Transverse colon (tissue), 4 donors: ENCODE results near the gene ILF2.

Experiments
- POLR2A ChIP-seq: fragments of 450-650 bp; IDR thresholded peaks from one replicate; pipeline ENCODE4 v1.6.1; 2016; ENCODE audit warnings: antibody characterized with exemption, mild to moderate bottlenecking, moderate library complexity
- POLR2AphosphoS5 ChIP-seq, 3 donors: sonication (generic); formaldehyde crosslinking; IDR thresholded peaks; one replicate each; pipeline ENCODE4 v1.6.1; 2016; ENCODE audit warnings: antibody characterized with exemption in 3 of 3
- TF ChIP-seq, protein P1 (sequence below), 5 experiments: fragments of 200-600 bp in 3 of 5; fragments of 450-650 bp in 2 of 5; sonication (generic) in 3 of 5; IDR thresholded peaks; 1 replicate in 2 of 5; 2 replicates in 3 of 5; pipeline ENCODE4 v1.5.1; 2016 to 2017; ENCODE audit warnings: antibody characterized with exemption in 5 of 5, inconsistent platforms in 3 of 5, mild to moderate bottlenecking in 2 of 5, moderate library complexity in 1 of 5

DNA sequence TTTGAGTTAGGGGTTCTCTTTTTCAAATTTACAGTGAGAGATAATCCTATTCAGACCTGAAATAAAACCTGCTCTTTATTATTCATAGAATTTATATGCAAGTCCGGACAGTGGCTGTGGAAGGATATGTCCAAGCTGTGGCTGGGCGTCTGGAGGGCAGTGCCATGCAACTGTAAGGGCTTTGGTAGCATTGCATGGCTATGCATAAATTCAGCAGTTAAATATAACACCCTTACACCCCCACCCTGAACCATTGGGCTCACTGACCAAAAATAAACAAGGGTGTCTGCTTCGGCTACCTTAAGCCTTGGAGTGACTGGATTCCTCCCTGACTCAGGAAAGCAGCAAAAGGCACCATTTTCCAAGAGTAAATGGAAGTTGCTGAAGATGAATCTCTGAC is 31.5 kb downstream of the ILF2 start:
- TF ChIP-seq POLR2AphosphoS5 (IDR thresholded peaks at IDR 0.05) (no peak), POLR2A (no peak)
- TF ChIP-seq, protein P1, sequence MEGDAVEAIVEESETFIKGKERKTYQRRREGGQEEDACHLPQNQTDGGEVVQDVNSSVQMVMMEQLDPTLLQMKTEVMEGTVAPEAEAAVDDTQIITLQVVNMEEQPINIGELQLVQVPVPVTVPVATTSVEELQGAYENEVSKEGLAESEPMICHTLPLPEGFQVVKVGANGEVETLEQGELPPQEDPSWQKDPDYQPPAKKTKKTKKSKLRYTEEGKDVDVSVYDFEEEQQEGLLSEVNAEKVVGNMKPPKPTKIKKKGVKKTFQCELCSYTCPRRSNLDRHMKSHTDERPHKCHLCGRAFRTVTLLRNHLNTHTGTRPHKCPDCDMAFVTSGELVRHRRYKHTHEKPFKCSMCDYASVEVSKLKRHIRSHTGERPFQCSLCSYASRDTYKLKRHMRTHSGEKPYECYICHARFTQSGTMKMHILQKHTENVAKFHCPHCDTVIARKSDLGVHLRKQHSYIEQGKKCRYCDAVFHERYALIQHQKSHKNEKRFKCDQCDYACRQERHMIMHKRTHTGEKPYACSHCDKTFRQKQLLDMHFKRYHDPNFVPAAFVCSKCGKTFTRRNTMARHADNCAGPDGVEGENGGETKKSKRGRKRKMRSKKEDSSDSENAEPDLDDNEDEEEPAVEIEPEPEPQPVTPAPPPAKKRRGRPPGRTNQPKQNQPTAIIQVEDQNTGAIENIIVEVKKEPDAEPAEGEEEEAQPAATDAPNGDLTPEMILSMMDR (IDR thresholded peaks at IDR 0.05), result no peak
